PC-3 (cell line): Measurements from ENCODE around the gene COL8A2. TPM values are rescaled to one million over a fixed set of nuclear protein-coding genes. Genes with fewer than 3 reads are reported as not detected.

Experiments
- ATAC-seq: fragments of 200-7000 bp; cut with Tn5 transposase; 2 replicates; pipeline ENCODE4 v1.9.1; 2020; ENCODE audit warnings: mild to moderate bottlenecking, moderate library complexity
- BruUV-seq: library from RNA; stranded (reverse); fragments of 400-500 nt; replicated peaks from 2 replicates; lab custom pipeline; 2021; lab: Mats Ljungman, UMichigan
- CTCF ChIA-PET: fragments of 300-600 bp; sonication (Branson Sonifier 250); formaldehyde crosslinking; loops from one replicate; lab custom pipeline; 2022; ENCODE audit warnings: antibody characterized with exemption; lab: Charles Lee
- POLR2A ChIA-PET: fragments of 300-600 bp; sonication (Branson Sonifier 250); formaldehyde crosslinking; loops from one replicate; lab custom pipeline; 2022; ENCODE audit warnings: antibody characterized with exemption; ENCODE audit not compliant: unreplicated experiment; lab: Charles Lee
- DNase-seq: peaks from one replicate; pipeline ENCODE4 v3.0.0-alpha.2; 2015
- H2AFZ ChIP-seq: fragments of 300-600 bp; sonication (generic); 2 replicates; pipeline ENCODE4 v1.6.0; 2016; ENCODE audit warnings: antibody characterized with exemption, low read length
- H3F3A ChIP-seq: fragments of 300-600 bp; sonication (generic); one replicate; pipeline ENCODE4 v1.6.0; 2017; ENCODE audit warnings: antibody characterized with exemption, low read length, control low read depth, mild to moderate bottlenecking; ENCODE audit not compliant: unreplicated experiment
- H3K27ac ChIP-seq: fragments of 300-600 bp; sonication (generic); 2 replicates; pipeline ENCODE4 v1.5.1; 2016; ENCODE audit warnings: mild to moderate bottlenecking, low read length
- H3K27me3 ChIP-seq: fragments of 300-600 bp; sonication (generic); 2 replicates; pipeline ENCODE4 v1.6.1; 2016; ENCODE audit warnings: low read length, mixed read lengths
- H3K36me3 ChIP-seq: fragments of 300-600 bp; sonication (generic); 2 replicates; pipeline ENCODE4 v1.6.1; 2016; ENCODE audit warnings: low read depth, mixed run types, low read length, mixed read lengths
- H3K4me1 ChIP-seq: fragments of 300-600 bp; sonication (generic); 2 replicates; pipeline ENCODE4 v1.5.1; 2016; ENCODE audit warnings: low read length; ENCODE audit not compliant: insufficient read depth
- H3K4me2 ChIP-seq: fragments of 300-600 bp; sonication (generic); 2 replicates; pipeline ENCODE4 v1.6.0; 2016; ENCODE audit warnings: low read length
- H3K4me3 ChIP-seq: fragments of 300-600 bp; sonication (generic); 2 replicates; pipeline ENCODE4 v1.5.1; 2016; ENCODE audit warnings: mild to moderate bottlenecking, low read length, mixed read lengths
- H3K79me2 ChIP-seq: fragments of 300-600 bp; sonication (generic); 2 replicates; pipeline ENCODE4 v1.6.1; 2017; ENCODE audit warnings: low read length, mixed read lengths
- H3K9ac ChIP-seq: fragments of 300-600 bp; sonication (generic); 2 replicates; pipeline ENCODE4 v1.6.0; 2016; ENCODE audit warnings: mild to moderate bottlenecking, low read length
- H3K9me2 ChIP-seq: fragments of 300-600 bp; sonication (generic); replicated peaks from 2 replicates; pipeline ENCODE4 v1.6.1; 2016; ENCODE audit warnings: mixed run types, low read length, mixed read lengths
- H3K9me3 ChIP-seq: fragments of 300-600 bp; sonication (generic); 2 replicates; pipeline ENCODE4 v1.6.1; 2016; ENCODE audit warnings: low read length, mixed read lengths
- H4K20me1 ChIP-seq: fragments of 300-600 bp; sonication (generic); 2 replicates; pipeline ENCODE4 v1.6.1; 2016; ENCODE audit warnings: low read length, mixed read lengths
- CTCF ChIP-seq: fragments of 300-600 bp; sonication (generic); conservative IDR thresholded peaks from 2 replicates; pipeline ENCODE4 v1.5.1; 2017; ENCODE audit warnings: antibody characterized with exemption, low read depth, mild to moderate bottlenecking, low read length
- EZH2 ChIP-seq: fragments of 300-600 bp; sonication (generic); IDR thresholded peaks from one replicate; pipeline ENCODE4 v1.6.1; 2017; ENCODE audit warnings: antibody characterized with exemption, mild to moderate bottlenecking, low read length; ENCODE audit not compliant: unreplicated experiment
- EZH2phosphoT487 ChIP-seq: fragments of 300-600 bp; sonication (generic); IDR thresholded peaks from 2 replicates; pipeline ENCODE4 v1.6.1; 2018; ENCODE audit warnings: mild to moderate bottlenecking, antibody characterized with exemption, low read length, borderline replicate concordance
- intact Hi-C: fragments of 100-400 bp; cut with micrococcal nuclease; formaldehyde crosslinking; loops from 2 replicates; pipeline ENCODE4 v1.9.0; 2023
- total RNA-seq: library from RNA; depleted of rRNA; stranded (reverse); fragments of >200 nt; gene quantifications from 2 replicates; pipeline ENCODE4 v1.2.3, GENCODE V29; 2014

Gene COL8A2
- total RNA-seq, 1 experiment from 2014 or later = 0.26 TPM

GRCh38 chr1:36087233-36088123 lies 37.5 kb downstream of the COL8A2 start:
- no peaks in the 10 kb centered on the region for H3K27me3 ChIP-seq
- H3K4me1 ChIP-seq = peaks cover 13% of the 10 kb centered on the region; the same call in 1 of the 2 replicates
- peaks cover 28% of the 10 kb centered on the region for H3K79me2 ChIP-seq
- DNase-seq (no peak), ATAC-seq (no peak)
- H3K4me3 ChIP-seq = no peak overlapping the region
- peaks cover 8% of the 10 kb centered on the region; the same call in 1 of the 2 replicates for H3K36me3 ChIP-seq
- no peak overlapping the region for H3K9ac ChIP-seq
- H3K9me2 ChIP-seq = no peaks in the 10 kb centered on the region
- intact Hi-C loops = loop anchor here (5.0 to 10.0 kb wide), 2 partner anchors 153 to 230 kb away; partner anchors contain the start of gene AGO3
- no peak overlapping the region for H3K4me2 ChIP-seq
- no peak overlapping the region for H2AFZ ChIP-seq
- no peak overlapping the region for H3K27ac ChIP-seq
- H3K9me3 ChIP-seq = no peaks in the 10 kb centered on the region
- POLR2A ChIA-PET = interaction anchor here (0.6 kb wide), 1 partner anchor 864 kb away, joined by 3 read pairs; no protein-coding TSS in a partner anchor
- BruUV-seq = no TSS peak
- CTCF ChIA-PET = interaction anchor here (0.7 kb wide), 1 partner anchor 608 kb away, joined by 4 read pairs; no protein-coding TSS in a partner anchor
- H3F3A ChIP-seq = no peaks in the 10 kb centered on the region
- TF ChIP-seq EZH2phosphoT487 (no peak), EZH2 (no peak), CTCF (no peak)
- no peaks in the 10 kb centered on the region for H4K20me1 ChIP-seq

DNA sequence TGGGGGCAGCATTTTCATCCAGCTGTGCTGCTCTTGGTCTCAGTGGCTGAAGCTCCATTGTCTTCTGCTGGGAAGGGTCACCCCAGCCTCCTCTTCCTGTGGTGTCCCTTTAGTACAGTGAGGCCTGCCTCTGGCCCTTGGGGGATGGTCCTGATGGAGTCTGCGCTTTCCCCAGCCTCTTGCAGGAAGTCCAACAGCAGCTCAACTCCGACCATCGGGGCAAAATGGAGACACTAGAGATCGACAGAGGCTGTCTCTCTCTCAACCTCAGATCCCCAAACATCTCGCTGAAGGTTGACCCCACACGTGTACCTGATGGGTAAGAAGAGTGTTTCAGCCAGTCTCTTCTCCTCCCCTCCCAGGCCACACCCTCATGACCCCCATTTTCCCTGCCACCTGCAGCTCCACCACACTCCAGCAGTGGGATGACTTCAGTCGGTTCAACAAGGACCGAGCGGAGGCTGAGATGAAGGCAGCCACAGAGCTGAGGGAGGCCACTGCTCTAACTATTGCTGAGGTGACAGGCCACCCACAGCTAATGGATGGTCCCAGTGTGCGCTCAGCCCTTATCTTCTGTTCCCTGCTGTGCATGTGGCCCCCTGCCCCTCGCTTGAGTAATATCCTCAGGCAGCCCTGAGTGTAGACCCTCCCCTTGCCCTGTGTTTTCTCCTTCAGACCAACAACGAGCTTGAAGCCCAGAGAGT lies 38.3 kb downstream of the COL8A2 start:
- no TSS peak for BruUV-seq
- CTCF ChIA-PET = no interaction called here

More for the DNA sequence above, 38.3 kb downstream of the COL8A2 start:
- ATAC-seq (no peak), DNase-seq (no peak)
- H3K4me3 ChIP-seq = no peak overlapping the region
- H3K79me2 ChIP-seq = peaks cover 28% of the 10 kb centered on the region
- POLR2A ChIA-PET = no interaction called here
- H3K9me2 ChIP-seq = no peaks in the 10 kb centered on the region
- no peak overlapping the region for H2AFZ ChIP-seq
- peaks cover 13% of the 10 kb centered on the region; the same call in 1 of the 2 replicates for H3K4me1 ChIP-seq
- no peak overlapping the region for H3K4me2 ChIP-seq
- TF ChIP-seq EZH2 (no peak), CTCF (no peak), EZH2phosphoT487 (no peak)
- H3K27me3 ChIP-seq = no peaks in the 10 kb centered on the region
- peaks cover under 1% of the 10 kb centered on the region; the same call in 1 of the 2 replicates for H3K36me3 ChIP-seq
- H3K9ac ChIP-seq = no peak overlapping the region
- intact Hi-C loops = loop anchor here (5.0 to 10.0 kb wide), 2 partner anchors 152 to 229 kb away; partner anchors contain the start of gene AGO3
- H3F3A ChIP-seq = no peaks in the 10 kb centered on the region
- H3K27ac ChIP-seq = no peak overlapping the region
- no peaks in the 10 kb centered on the region for H3K9me3 ChIP-seq
- H4K20me1 ChIP-seq = no peaks in the 10 kb centered on the region
